Thyroid gland (tissue), 4 donors: ENCODE measurements around the gene DTX3.
"Not testable (repeated sequence)": the region's sequence is repeated elsewhere in the genome, so short reads cannot be mapped to it uniquely, and the experiment has no call there.

Experiments used
- CTCF ChIP-seq, 6 experiments: fragments of 200-600 bp in 3 of 6; fragments of 450-650 bp in 3 of 6; sonication (generic) in 3 of 6; IDR thresholded peaks; one replicate each; pipeline ENCODE4 v1.5.1; 2016 to 2019; ENCODE audit warnings: antibody characterized with exemption in 6 of 6, mild to moderate bottlenecking in 2 of 6, inconsistent platforms in 1 of 6, moderate library complexity in 1 of 6
- POLR2A ChIP-seq, 2 donors: fragments of 450-650 bp; IDR thresholded peaks; one replicate each; pipeline ENCODE4 v1.6.1; 2017; ENCODE audit warnings: antibody characterized with exemption in 2 of 2, mild to moderate bottlenecking in 2 of 2, moderate library complexity in 1 of 2

GRCh38 chr12:57570438-57570837 is 34.2 kb upstream of the DTX3 start:
- TF ChIP-seq CTCF, POLR2A (IDR thresholded peaks at IDR 0.05): not testable (repeated sequence)
